Measurements from ENCODE around the gene FCN2.
"Not testable (repeated sequence)": the region's sequence is repeated elsewhere in the genome, so short reads cannot be mapped to it uniquely, and the experiment has no call there.

FCN2 gene

DNA sequence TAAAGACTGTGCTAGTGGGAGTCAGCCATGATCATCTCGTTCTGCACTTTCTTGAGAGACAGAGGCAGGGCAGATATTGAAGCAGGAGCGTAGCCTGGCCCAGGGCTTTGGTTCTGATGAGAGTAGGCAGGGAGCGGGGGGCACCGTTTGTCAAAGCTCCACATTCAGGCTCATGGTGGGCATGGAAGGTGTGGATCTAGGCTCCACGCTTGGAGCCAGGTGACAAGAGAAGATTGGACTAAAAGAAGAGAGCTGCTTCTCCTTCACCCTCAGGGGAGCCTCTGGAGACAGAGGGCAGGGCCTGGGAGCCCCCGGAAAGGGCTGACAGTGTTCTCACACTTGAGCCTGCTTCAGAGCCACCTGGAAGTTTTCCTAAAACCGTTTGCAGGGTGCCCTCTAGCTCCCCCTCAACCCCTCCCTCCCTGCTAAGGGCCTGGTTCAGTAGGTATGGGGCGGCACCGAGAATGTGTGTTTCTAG, 24.7 kb upstream of the FCN2 start:
- H3K9me3 Mint-ChIP-seq, result peaks cover 6% of the 10 kb centered on the region
- H3K4me3 Mint-ChIP-seq, result no peak overlapping the region
- no peaks in the 10 kb centered on the region for H3K4me1 Mint-ChIP-seq
- no peak overlapping the region for H3K27ac Mint-ChIP-seq
- H3K27me3 Mint-ChIP-seq, result no peaks in the 10 kb centered on the region
- no peak for DNase-seq
- H3K36me3 Mint-ChIP-seq, result no peaks in the 10 kb centered on the region
- CTCF ChIA-PET, result no interaction called here

DNA sequence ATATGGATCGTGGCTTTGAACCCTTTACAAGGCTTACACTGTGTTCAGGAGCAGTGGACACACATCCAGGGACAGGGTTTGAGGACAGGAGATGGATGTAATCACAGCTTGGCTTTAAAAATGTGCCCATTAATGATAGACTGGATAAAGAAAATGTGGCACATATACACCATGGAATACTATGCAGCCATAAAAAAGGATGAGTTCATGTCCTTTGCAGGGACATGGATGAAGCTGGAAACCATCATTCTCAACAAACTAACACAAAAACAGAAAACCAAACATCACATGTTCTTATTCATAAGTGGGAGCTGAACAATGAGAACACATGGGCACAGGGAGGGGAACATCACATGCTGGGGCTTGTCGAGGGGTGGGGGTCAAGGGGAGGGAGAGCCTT, 23.2 kb upstream of the FCN2 start:
- H3K4me1 Mint-ChIP-seq, H3K9me3 Mint-ChIP-seq, H3K27me3 Mint-ChIP-seq, DNase-seq, H3K36me3 Mint-ChIP-seq, H3K27ac Mint-ChIP-seq, H3K4me3 Mint-ChIP-seq, CTCF ChIA-PET: not testable (repeated sequence)

DNA sequence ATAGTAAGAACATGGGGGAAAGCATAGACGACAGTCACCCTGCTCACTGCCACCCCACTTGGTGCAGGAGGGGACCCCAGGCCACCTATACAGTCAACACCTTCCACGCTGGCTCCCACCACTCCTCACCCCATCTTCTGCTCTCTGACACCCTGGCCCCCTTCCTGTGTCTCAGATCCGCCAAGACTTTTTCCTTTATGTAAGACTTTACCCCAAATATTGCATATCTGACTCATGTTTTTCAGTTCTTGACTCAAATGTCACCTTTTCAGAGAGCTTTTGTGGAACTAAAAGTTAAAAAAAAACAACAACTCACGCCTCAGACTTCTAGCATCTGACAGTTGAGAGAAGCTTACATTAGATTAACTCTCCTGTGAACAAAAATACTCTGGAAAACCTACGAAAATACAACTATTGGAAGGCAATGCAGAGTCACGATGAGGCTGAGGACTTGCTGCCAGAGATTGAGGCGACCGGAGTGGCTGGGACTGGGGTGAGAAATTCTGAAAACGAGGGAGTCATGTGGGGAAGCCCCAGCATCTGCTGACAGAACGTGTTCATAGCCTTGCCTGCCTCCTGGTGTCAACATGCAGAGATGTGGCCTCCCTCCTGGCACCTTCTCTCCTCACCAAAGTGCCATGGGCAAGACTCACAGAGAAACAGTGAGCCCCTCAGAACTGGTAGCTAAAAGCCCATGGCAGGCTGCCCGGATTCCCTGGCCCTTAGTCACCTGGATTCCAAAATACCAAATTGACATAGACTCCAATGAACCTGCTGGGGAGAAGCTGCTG, 22.4 kb upstream of the FCN2 start:
- CTCF ChIA-PET, result no interaction called here
- Mint-ChIP-seq H3K4me3 (no peak overlapping the region), H3K36me3 (no peaks in the 10 kb centered on the region), H3K9me3 (peaks cover 6% of the 10 kb centered on the region), H3K27me3 (no peaks in the 10 kb centered on the region), H3K27ac (no peak overlapping the region), H3K4me1 (no peaks in the 10 kb centered on the region)
- no peak for DNase-seq

DNA sequence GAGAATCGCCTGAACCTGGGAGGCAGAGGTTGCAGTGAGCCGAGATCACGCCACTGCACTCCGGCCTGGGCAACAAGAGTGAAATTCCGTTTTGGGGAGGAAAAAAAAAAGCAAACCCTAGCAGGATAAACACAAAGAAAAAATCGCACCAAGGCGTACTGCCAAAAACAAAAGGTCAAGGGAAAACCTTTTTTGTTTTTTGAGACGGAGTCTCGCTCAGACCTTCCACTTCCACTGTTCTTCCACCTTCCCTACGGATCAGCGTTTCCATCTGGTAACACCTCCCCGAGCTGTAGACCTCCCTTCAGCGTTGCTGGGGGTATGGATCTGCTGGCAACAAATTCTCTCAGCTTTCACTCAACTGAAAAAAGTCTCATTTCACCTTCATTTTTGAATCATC, 20.1 kb upstream of the FCN2 start:
- Mint-ChIP-seq H3K36me3 (no peaks in the 10 kb centered on the region), H3K27ac (no peak overlapping the region), H3K27me3 (no peaks in the 10 kb centered on the region), H3K4me3 (no peak overlapping the region), H3K4me1 (no peaks in the 10 kb centered on the region), H3K9me3 (peaks cover 6% of the 10 kb centered on the region)
- no peak for DNase-seq
- CTCF ChIA-PET, result no interaction called here

DNA sequence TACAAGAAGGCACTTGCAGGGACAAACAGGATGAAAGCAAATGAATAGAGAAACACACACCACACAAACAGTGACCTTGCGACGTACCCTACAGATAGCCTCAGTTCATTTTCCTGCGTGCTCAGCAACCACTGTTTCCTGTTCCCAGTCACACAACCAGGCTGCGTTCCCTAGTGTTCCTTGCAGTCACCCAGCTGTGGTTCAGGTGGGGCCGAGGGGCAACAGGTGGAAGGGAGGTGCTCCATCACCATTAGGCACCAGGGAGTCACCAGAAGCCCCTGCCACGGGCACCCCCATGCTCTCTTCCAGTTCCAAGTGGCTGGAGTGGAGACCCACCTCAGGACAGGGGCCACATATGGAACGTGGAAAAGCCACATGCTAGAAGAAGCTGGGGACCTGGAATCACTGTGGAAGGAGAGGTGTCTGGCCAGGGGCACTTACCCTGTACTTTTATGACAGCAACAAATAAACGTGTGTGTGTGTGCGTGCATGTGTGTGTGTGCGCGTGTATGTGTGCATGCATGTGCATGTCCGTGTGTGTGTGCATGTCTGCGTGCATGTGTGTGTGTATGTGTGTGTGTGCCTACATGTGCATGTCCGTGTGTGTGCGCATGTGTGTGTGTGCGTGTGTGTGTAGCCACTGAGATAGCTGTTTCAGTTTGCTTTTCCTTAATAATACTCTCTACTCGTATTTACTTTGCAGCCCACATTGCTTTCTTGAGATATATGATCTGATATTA, 18.8 kb upstream of the FCN2 start:
- CTCF ChIA-PET, result no interaction called here

DNA sequence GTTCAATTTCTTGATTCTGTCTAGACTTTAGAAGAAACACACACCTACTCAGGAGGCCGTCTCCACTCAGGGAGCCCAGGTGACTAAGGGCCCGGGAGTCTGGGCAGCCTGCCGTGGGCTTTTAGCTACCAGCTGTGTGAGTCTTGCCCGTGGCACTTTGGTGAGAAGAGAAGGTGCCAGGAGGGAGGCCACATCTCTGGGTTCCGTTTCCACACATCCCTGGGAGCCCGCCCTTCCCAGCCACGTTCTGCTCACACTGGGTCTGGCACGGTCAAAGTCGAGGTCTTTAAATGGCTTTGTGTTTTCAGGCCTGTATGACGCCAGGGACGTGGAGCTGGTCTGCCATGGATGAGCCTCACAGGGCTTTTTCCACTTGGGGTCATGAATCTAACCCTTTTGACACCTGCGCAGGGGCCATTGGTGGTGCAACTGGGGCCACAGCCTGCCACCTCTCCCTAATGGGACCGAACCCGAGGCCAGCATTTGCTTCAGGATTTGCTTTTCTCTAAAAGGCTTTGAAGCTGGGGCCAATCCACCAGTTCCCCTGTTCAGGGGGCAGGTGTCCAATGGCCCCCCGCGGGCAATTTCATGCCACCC, 17.2 kb upstream of the FCN2 start:
- no peaks in the 10 kb centered on the region for H3K9me3 Mint-ChIP-seq
- H3K27ac Mint-ChIP-seq, result no peak overlapping the region
- no peak for DNase-seq
- no peaks in the 10 kb centered on the region for H3K4me1 Mint-ChIP-seq
- H3K36me3 Mint-ChIP-seq, result no peaks in the 10 kb centered on the region
- H3K4me3 Mint-ChIP-seq, result no peak overlapping the region
- no peaks in the 10 kb centered on the region for H3K27me3 Mint-ChIP-seq
- CTCF ChIA-PET, result no interaction called here

More for the DNA sequence above, 18.8 kb upstream of the FCN2 start:
- Mint-ChIP-seq H3K9me3 (peaks cover 6% of the 10 kb centered on the region), H3K27me3 (no peaks in the 10 kb centered on the region), H3K27ac (no peak overlapping the region), H3K4me1 (no peaks in the 10 kb centered on the region), H3K4me3 (no peak overlapping the region), H3K36me3 (no peaks in the 10 kb centered on the region)
- DNase-seq, result no peak

DNA sequence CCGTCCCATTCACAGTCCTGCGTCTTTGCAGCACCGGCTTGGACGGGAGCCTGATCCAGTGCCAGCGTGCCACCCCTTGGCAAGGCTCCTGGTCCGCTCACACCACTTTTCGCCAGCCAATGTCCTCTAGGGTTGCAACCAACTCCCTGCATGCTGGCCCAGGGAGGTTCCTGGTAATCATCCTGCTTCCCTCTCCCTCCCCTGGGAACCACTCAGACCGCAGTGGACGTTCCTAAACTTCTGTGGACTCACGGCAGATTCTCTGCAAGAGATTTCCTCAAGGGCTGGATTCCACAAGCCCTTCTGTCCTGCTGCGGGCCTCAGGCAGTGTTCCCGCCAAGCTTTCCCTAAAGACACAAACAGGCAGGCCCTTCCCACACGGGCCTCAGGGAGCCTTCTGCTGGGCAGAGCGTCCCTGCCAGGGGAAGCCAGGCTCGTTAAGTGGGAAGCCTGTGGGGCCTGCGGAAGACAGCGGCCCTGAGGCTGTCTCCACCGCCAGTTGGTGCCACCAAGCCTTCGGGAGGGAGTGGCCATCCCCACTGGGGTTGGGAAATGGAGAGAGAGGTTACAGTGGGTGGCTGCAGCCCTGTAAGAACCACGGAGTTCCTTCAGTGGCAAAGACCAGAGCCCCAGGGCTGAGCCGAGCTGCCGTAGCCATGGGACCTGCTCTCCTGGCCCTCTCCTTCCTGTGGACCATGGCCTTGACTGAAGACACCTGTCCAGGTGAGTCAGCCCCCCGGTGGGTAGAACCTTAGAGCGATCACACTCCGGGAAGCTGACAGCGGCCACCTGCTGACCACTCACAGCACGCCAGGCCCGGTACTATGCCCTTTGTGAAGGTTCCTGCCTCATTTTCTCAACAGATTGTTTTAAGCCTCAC, 16.4 kb upstream of the FCN2 start:
- Mint-ChIP-seq H3K4me1 (no peaks in the 10 kb centered on the region), H3K36me3 (no peaks in the 10 kb centered on the region), H3K9me3 (no peaks in the 10 kb centered on the region), H3K27me3 (no peaks in the 10 kb centered on the region), H3K4me3 (no peak overlapping the region), H3K27ac (no peak overlapping the region)
- DNase-seq, result no peak
- CTCF ChIA-PET, result no interaction called here

DNA sequence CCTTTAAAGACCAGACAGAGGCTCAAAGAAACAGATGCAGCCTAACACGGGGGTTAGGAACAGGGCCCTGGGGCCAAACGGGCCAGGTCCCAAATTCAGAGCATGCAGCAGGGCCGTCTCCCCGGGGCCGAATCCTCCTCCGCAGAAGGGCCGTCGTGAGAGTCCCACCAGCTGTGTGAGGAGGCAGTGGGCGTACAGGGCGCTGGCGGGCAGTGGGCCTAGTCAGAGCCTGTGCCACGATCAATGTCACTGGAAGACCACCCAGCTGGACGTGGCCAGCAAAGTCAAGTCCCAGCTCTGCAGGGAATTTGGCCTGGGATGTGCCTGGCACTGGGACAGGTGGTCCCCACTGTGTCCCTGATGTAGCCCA, 15.8 kb upstream of the FCN2 start:
- CTCF ChIA-PET, result no interaction called here
- H3K4me3 Mint-ChIP-seq, result no peak overlapping the region
- H3K27ac Mint-ChIP-seq, result no peak overlapping the region
- no peaks in the 10 kb centered on the region for H3K9me3 Mint-ChIP-seq
- no peak for DNase-seq
- no peaks in the 10 kb centered on the region for H3K4me1 Mint-ChIP-seq
- H3K36me3 Mint-ChIP-seq, result no peaks in the 10 kb centered on the region
- H3K27me3 Mint-ChIP-seq, result no peaks in the 10 kb centered on the region

DNA sequence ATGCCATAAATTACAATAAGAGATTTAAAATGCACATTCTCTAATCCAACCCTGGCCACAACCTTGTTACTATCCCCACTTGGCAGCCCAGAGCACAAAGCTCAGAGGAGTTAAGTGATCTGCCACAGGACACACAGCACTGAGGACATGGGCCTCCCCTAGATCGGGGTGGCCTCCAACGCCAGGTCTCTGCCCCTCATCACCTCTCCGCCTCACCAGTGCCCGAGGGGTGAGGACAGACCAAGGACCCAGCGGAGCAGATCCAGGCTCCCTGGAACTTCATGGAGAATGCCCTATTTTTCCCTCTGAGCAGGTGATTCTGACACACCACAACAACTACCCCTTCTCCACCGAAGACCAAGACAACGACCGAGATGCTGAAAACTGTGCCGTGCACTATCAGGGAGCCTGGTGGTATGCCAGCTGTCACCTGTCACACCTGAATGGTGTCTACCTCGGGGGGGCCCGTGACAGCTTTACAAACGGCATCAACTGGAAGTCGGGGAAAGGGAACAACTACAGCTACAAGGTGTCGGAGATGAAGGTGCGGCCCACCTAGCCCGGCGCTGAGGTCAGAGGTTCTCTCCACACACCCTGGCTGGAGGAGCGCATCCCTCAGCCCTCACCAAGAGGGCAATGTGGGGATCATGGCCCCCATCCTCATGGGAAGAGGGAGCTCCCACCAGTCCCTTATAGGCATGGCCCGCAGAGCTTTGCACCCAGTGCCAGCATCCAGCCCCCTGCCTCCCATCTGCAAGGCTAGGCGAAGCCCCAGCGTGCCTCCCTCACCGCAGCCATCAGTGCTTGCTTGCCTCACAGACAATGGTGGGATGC, 12.5 kb upstream of the FCN2 start:
- no peaks in the 10 kb centered on the region for H3K4me1 Mint-ChIP-seq
- H3K36me3 Mint-ChIP-seq, result no peaks in the 10 kb centered on the region
- no peak overlapping the region for H3K4me3 Mint-ChIP-seq
- H3K27me3 Mint-ChIP-seq, result no peaks in the 10 kb centered on the region
- DNase-seq, result no peak
- no peaks in the 10 kb centered on the region for H3K9me3 Mint-ChIP-seq
- CTCF ChIA-PET, result no interaction called here
- H3K27ac Mint-ChIP-seq, result no peak overlapping the region

DNA sequence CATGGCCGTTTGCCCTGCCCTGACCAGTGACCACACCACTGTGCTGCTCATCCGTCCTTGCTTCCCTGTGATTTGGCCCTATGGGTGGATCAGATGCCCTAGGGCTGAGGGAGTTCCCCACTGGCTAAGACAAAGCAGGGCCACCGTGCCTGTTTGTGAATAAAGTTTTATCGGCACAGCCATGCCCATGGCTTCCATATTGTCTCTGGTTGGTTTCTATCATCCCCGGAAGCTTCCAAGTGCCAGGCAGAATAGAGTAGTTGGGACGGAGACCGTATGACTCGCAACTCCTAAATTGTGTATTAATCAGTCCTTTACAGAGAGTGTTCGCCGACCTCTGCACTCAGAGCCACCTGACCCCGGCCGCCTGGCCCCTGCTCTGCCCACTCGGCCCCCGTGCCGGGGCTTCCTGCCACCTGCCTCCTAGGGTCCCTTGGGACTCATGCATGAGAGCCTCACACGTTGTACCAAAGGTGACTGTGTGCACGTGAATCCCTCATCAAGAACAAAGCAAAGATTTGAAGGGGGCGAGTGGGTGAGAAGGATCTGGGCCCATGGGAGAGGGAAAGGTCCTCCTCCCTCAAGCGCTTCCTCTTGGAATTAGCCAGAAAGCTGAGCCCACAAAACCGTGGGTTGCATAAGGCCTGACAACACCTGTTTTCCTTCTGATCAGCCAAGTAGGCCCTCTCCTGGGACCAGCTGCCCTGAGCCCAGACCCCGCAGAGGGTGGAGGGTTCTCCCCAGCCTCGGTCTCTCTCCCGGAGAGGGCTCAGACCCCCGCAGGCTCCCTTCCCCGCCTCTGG, 11.7 kb upstream of the FCN2 start:
- Mint-ChIP-seq H3K4me1 (no peaks in the 10 kb centered on the region), H3K4me3 (no peak overlapping the region), H3K36me3 (no peaks in the 10 kb centered on the region), H3K27ac (no peak overlapping the region), H3K9me3 (no peaks in the 10 kb centered on the region), H3K27me3 (no peaks in the 10 kb centered on the region)
- DNase-seq, result no peak
- CTCF ChIA-PET, result no interaction called here

DNA sequence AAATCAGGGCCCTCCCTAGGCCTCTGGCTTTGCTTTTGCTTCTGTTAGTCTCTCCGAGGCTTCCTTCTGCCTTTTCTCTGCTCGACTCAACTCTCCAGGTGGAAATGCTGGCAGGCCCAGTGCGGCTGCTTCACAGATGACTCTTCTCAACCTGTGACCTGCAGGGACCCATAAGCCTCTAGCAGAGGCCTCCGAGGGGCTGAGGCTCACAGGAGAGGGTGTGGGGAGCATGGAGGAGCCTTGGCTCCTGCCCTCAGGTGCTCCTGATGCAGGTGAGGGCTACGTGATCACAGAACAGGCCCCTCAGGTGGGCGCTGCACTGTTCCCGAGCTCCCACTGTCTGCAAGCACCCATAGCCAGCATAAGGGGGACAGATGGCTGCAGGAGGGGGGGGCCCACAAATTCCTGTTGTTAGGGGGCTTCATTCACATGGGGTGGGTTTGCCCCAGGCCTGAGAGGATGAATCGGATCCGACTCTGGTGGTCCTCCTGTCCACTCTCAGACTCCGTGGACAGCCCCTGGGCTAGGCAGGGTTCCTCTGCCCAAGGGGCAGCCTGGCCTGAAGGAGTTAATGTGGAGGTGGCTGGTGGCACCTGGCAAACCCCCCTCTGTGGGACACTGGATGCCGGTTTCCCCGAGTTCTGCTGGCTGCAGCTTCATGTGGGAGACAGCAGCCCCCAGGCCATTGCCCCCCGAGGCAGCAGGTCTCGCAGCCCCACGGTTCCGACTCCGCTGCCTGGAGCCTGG, 10.9 kb upstream of the FCN2 start:
- Mint-ChIP-seq H3K9me3 (no peaks in the 10 kb centered on the region), H3K36me3 (no peaks in the 10 kb centered on the region), H3K27ac (no peak overlapping the region), H3K27me3 (no peaks in the 10 kb centered on the region), H3K4me3 (no peak overlapping the region), H3K4me1 (no peaks in the 10 kb centered on the region)
- CTCF ChIA-PET, result no interaction called here
- no peak for DNase-seq

DNA sequence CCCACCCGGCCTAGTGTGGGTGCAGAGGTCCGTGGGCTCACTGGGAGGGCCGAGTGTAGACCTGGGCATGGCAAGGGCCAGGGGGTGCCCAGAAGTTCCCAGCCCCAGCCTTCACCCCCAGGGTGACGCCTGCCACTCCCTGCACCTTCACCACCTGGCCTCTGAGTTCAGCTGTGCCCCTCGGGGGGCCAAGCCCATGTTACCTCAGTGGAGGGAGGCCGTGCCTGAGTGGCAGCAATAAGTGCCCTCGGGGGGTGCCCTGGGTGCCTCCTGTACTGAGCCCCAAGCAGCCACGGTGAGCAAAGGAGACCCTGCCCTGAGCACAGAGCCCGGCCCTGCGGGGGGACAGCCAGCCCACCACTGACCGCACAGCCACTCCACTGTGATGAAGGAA, 10.3 kb upstream of the FCN2 start:
- Mint-ChIP-seq H3K36me3 (no peaks in the 10 kb centered on the region), H3K9me3 (no peaks in the 10 kb centered on the region), H3K4me1 (no peaks in the 10 kb centered on the region), H3K4me3 (no peak overlapping the region), H3K27me3 (no peaks in the 10 kb centered on the region), H3K27ac (no peak overlapping the region)
- DNase-seq, result no peak
- CTCF ChIA-PET, result no interaction called here
